Gastroesophageal sphincter (tissue), 3 donors: ENCODE results near the gene CENPN.

ENCODE experiments used
- CTCF ChIP-seq, 4 experiments: fragments of 200-600 bp in 2 of 4; fragments of 450-650 bp in 2 of 4; sonication (generic) in 1 of 4; IDR thresholded peaks; one replicate each; pipeline ENCODE4 v1.5.1; 2017 to 2019; ENCODE audit warnings: antibody characterized with exemption in 4 of 4, mild to moderate bottlenecking in 2 of 4, moderate library complexity in 2 of 4
- POLR2A ChIP-seq, 2 donors: fragments of 450-650 bp; IDR thresholded peaks; one replicate each; pipeline ENCODE4 v1.6.1; 2017; ENCODE audit warnings: antibody characterized with exemption in 2 of 2, mild to moderate bottlenecking in 2 of 2, moderate library complexity in 1 of 2
- POLR2AphosphoS5 ChIP-seq: sonication (generic); formaldehyde crosslinking; IDR thresholded peaks from one replicate; pipeline ENCODE4 v1.6.1; 2017; ENCODE audit warnings: antibody characterized with exemption

DNA sequence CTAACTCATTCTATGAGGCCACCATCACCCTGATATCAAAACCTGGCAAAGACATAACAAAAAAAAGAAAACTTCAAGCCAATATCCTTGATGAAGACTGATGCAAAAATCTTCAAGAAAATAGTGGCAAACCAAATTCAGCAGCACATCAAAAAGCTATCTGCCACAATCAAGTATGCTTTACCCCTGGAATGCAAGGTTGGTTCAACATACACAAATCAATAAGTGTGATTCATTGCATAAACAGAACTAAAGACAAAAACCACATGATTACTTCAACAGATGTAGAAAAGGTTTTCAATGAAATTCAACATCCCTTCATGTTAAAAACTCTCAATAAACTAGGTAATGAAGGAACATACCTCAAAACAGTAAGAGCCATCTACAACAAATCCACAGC lies 48.7 kb upstream of the CENPN start:
- TF ChIP-seq POLR2A (IDR thresholded peaks at IDR 0.05) (no peak), POLR2AphosphoS5 (no peak), CTCF (IDR thresholded peaks at IDR 0.05) (no peak)
